GM12874 (cell line): ENCODE measurements around the gene CMSS1.

Source experiments
- TF ChIP-seq, protein P1 (sequence below): IDR thresholded peaks from 2 replicates; pipeline ENCODE4 v1.5.1; 2011; ENCODE audit warnings: low read depth, mild to moderate bottlenecking, control low read depth, low read length, moderate library complexity; ENCODE audit not compliant: insufficient read depth

Gene CMSS1

DNA sequence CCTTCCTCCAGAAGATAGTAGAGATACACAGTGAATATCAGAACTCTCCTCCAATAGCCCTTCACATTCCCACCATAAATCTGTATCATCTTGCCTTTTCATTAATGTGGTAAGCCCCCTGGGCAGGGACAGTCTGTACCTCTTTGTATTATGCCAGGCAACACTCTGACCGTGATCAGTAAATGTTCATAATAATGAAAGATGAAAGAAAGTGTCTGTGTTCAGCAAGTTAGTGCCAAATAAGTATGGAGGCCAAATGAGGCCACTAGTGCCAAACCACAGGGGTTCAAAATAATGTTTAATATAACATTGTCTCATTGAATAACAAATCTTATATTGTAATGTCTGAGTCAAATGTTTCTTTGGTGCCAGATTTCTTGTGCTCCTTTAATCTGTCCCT lies 104.3 kb downstream of the CMSS1 start:
- TF ChIP-seq, protein P1, sequence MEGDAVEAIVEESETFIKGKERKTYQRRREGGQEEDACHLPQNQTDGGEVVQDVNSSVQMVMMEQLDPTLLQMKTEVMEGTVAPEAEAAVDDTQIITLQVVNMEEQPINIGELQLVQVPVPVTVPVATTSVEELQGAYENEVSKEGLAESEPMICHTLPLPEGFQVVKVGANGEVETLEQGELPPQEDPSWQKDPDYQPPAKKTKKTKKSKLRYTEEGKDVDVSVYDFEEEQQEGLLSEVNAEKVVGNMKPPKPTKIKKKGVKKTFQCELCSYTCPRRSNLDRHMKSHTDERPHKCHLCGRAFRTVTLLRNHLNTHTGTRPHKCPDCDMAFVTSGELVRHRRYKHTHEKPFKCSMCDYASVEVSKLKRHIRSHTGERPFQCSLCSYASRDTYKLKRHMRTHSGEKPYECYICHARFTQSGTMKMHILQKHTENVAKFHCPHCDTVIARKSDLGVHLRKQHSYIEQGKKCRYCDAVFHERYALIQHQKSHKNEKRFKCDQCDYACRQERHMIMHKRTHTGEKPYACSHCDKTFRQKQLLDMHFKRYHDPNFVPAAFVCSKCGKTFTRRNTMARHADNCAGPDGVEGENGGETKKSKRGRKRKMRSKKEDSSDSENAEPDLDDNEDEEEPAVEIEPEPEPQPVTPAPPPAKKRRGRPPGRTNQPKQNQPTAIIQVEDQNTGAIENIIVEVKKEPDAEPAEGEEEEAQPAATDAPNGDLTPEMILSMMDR = no peak

DNA sequence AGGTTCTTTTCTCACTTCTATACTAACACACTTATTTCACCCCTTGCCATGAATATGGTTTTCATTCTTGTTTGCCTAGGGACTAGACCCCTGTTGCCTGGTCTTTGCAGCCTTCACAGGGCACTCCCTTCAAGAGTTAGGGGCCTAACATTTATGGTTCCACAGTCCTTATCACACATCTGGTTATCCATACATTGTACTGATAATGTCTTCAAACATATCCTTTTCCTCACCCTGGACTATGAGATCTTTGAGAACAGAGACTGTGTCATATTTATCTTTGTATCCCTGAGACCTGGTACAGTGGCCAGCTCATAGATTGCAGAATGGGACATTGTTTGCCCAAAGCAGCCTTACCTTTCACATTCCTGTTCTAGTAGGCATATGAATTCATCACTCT lies 106.2 kb downstream of the CMSS1 start:
- TF ChIP-seq, protein P1 = no peak

DNA sequence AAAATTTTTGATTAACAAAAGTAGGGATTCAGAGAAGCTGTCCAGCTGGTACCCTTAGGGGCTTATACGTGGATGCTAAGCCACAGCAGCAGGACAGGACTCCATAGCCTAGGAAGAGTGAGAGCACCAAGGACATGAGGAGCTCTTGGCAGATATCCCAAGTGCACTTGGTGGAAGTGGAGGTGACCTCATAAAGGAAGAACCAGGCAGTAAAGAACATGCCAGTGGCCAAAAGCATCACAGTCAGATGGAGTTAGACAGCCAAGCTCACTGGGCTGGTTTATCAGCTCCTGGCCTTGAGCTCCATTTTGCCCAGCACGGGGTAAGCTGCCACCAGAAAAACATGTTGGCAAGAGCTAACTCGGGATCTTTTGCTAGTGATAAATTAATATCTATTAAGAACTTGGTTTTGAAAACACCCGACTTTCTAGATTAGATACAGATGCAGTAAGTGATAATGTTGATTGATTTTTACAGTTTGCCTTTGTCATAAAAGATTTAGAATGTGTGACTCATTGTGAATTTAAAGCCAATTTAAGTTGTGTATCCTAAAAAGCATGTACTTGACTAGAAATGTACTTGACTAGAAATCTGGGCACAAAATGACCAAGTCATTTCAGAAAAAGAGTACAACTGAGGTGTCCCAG lies 108.0 kb downstream of the CMSS1 start:
- TF ChIP-seq, protein P1 = no peak

DNA sequence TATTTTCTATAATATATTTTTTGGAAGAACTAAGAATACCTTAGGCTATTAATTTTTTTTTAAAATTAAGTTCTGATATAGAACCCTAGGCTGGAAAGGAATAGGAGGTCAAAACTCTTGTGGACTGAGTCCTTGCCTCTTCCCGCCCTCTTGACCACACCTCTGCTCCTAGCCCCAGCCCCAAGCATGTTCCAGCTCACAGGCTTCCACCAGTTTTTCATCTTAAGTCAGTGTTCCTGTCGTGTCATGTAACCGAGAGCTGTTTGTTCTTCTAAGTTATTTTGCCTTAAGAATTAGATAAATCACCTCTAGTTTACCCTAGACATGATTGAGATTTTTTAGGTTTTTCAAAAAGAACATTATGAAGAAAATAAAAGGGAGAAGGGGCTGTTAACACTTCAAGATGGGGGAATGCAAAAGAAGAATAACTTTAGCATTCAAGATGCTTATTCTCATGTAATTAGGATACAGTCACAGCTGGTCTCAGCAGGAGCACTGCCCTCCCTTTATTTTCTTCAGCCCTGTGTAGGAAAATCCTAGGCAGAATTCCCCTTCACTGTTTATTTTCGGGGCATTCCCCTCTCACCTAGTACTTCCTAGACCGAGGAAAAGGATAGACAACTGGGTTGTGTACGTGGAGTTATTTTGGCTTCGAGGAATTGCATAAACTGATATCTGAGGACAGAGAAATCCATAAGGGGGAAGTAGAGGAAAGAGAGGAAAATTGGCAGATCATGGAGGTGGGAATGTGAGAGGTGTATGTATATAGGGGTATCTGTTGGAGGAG lies 110.2 kb downstream of the CMSS1 start:
- TF ChIP-seq, protein P1 = no peak

DNA sequence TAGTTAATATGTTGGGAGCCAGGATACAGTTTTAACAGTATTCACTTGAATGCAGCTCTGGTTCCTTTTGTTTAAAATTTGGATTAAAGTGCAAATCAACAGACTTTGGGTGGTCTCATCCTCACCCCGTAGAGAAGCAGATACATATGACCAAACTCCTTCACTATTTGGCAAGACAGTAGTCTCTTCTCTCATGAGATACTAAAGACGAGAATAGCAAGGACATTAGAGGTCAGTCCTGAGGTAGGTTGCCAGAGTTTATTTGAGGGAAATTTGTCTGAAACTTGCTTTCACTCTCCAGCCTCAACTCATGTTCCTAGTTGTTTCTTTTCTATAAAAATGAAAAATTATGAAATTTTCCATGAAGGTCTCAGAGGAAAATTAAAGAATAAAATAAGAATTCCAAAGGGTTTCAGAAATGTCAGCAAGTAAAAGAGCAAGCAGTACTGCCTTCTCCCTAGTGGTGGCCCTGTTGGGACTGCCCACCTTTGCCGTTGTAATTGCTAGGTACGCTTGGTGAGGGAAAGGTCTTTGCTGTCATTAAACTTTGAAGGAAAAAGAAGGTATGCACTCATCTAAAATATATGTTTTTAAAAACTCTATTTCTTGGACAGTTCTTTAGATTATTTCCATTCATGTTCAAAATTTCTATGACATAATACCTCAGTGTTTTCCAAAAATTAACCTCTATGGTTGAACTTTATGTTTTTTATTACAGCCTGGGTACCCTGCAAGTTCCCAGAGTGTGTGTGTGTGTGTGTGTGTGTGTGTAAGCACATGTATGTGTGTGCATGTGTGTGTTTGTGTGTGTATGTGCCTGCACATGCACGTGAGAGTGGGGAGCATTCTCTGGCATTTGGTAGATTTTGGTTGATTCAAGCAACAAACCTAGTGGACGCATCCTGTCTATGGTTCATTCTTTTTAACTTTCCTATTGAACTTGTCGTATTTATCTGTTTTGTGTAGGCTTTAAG lies 111.4 kb downstream of the CMSS1 start:
- TF ChIP-seq, protein P1 = no peak

DNA sequence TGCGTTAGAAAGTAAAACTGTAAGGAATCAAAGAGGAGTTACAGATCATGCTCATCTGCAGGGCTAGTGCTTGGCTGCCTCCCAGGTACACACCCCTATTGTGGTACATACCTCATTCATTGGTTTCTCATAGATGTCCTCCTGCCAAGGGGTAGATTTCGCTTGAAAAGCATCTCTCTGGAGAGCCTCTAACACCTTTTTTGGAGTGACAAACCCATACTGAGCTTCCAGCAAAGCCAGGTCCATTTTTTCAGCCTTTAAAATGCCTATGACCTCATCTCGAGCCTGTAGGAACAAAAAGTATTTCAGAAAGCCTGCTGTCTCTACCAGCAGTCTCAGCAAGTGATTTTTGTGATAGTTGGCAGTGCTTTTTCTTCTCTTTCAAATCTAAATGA lies 112.1 kb downstream of the CMSS1 start:
- TF ChIP-seq, protein P1 = no peak

DNA sequence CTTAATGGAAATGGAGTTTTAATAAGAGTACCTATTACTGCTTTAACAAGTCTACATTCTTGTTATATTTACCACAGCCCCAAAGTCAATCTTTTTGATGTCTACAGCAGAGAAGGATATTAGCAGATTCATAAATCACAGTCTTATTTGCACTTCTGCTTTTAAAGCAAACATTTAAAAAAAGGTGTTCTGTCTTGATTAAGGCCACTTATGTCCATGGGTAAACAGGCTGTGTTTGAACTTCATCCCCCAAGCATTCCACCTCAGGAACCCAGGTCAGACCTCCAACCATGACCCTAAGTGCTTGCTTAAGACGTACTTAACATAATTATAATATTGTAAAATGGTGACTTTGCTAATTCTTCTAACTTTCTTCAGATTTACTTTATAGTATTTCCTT lies 113.4 kb downstream of the CMSS1 start:
- TF ChIP-seq, protein P1 = no peak
